Measurements from ENCODE around the gene CYP27C1.

DNA sequence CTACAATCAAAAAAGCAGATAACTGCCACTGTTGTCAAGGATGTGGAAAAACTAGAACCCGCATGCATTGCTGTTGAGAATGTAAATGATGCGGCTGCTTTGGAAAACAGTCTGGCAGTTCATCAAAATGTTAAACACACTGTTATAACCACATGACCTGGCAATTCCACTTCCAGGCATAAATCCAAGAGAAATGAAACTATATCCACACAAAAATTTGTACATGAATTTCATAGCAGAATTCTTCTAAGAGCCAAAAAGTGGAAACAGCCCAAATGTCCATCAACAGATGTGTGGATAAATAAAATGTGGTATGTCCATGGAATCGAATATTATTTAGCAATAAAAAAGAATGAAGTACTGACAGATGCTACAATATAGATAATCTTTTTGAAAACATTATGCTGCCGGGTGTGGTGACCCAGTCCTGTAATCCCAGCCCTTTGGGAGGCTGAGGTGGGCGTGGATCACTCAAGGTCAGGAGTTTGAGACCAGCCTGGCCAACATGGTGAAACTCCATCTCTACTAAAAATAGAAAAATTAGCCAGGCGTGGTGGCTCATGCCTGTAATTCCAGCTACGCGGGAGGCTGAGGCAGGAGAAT lies 41.8 kb upstream of the CYP27C1 start:
- no peak for TF ChIP-seq EP300 (IDR thresholded peaks at IDR 0.05)
- TF ChIP-seq, protein P1, sequence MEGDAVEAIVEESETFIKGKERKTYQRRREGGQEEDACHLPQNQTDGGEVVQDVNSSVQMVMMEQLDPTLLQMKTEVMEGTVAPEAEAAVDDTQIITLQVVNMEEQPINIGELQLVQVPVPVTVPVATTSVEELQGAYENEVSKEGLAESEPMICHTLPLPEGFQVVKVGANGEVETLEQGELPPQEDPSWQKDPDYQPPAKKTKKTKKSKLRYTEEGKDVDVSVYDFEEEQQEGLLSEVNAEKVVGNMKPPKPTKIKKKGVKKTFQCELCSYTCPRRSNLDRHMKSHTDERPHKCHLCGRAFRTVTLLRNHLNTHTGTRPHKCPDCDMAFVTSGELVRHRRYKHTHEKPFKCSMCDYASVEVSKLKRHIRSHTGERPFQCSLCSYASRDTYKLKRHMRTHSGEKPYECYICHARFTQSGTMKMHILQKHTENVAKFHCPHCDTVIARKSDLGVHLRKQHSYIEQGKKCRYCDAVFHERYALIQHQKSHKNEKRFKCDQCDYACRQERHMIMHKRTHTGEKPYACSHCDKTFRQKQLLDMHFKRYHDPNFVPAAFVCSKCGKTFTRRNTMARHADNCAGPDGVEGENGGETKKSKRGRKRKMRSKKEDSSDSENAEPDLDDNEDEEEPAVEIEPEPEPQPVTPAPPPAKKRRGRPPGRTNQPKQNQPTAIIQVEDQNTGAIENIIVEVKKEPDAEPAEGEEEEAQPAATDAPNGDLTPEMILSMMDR (IDR thresholded peaks at IDR 0.05) = no peak
- no peak for TF ChIP-seq POLR2AphosphoS5 (IDR thresholded peaks at IDR 0.05)

Data from esophagus muscularis mucosa (tissue), 4 donors.